H9 (cell line): ENCODE measurements around the gene TCF4. TPM values are rescaled to one million over a fixed set of nuclear protein-coding genes. Genes with fewer than 3 reads are reported as not detected.
A peak's percentile ranks its signal among the peaks of the same experiment; 100 is the strongest.

Source experiments
- DNase-seq: peaks from one replicate; pipeline ENCODE4 v3.0.0-alpha.2; 2017
- H2AFZ ChIP-seq: one replicate; pipeline ENCODE4 v1.6.1; 2013; ENCODE audit warnings: mild to moderate bottlenecking, low read length, control low read depth, moderate library complexity
- H2AK5ac ChIP-seq: 2 replicates; pipeline ENCODE4 v1.6.1; 2013; ENCODE audit warnings: low read length, control low read depth, mixed read lengths; ENCODE audit not compliant: insufficient read length
- H2BK120ac ChIP-seq: one replicate; pipeline ENCODE4 v1.6.1; 2013; ENCODE audit warnings: low read depth, mild to moderate bottlenecking, low read length, control low read depth, inconsistent platforms; ENCODE audit not compliant: poor library complexity, severe bottlenecking
- H2BK12ac ChIP-seq: 2 replicates; pipeline ENCODE4 v1.6.1; 2013; ENCODE audit warnings: low read length, control low read depth, mixed read lengths, low read depth; ENCODE audit not compliant: insufficient read length
- H2BK15ac ChIP-seq: 2 replicates; pipeline ENCODE4 v1.6.1; 2013; ENCODE audit warnings: low read depth, low read length, control low read depth
- H2BK20ac ChIP-seq: one replicate; pipeline ENCODE4 v1.6.1; 2013; ENCODE audit warnings: low read depth, mild to moderate bottlenecking, low read length, control low read depth, inconsistent platforms; ENCODE audit not compliant: poor library complexity, severe bottlenecking
- H2BK5ac ChIP-seq: 2 replicates; pipeline ENCODE4 v1.6.1; 2013; ENCODE audit warnings: low read length, control low read depth, mixed read lengths; ENCODE audit not compliant: insufficient read length
- H3K14ac ChIP-seq: 2 replicates; pipeline ENCODE4 v1.6.1; 2013; ENCODE audit warnings: low read length, control low read depth; ENCODE audit not compliant: insufficient read depth
- H3K18ac ChIP-seq: 2 replicates; pipeline ENCODE4 v1.6.1; 2013; ENCODE audit warnings: low read depth, mild to moderate bottlenecking, mixed read lengths, low read length, control low read depth; ENCODE audit not compliant: insufficient read length
- H3K23ac ChIP-seq: 2 replicates; pipeline ENCODE4 v1.6.1; 2013; ENCODE audit warnings: low read length, control low read depth, mixed read lengths, low read depth; ENCODE audit not compliant: insufficient read length
- H3K23me2 ChIP-seq: 2 replicates; pipeline ENCODE4 v1.6.1; 2013; ENCODE audit warnings: low read depth, mild to moderate bottlenecking, mixed read lengths, low read length, control low read depth; ENCODE audit not compliant: insufficient read length, poor library complexity, severe bottlenecking
- H3K27ac ChIP-seq: 2 replicates; pipeline ENCODE4 v1.5.1; 2013; ENCODE audit warnings: low read length, control low read depth, mixed read lengths, low read depth; ENCODE audit not compliant: insufficient read length
- H3K27me3 ChIP-seq: 2 replicates; pipeline ENCODE4 v1.6.1; 2013; ENCODE audit warnings: low read length, control low read depth, inconsistent platforms; ENCODE audit not compliant: insufficient read depth
- H3K4ac ChIP-seq: 2 replicates; pipeline ENCODE4 v1.6.1; 2013; ENCODE audit warnings: low read depth, mild to moderate bottlenecking, control low read depth, inconsistent platforms, low read length, moderate library complexity
- H3K4me1 ChIP-seq: 2 replicates; pipeline ENCODE4 v1.6.1; 2013; ENCODE audit warnings: low read length, control low read depth, inconsistent platforms; ENCODE audit not compliant: insufficient read depth
- H3K4me2 ChIP-seq: 2 replicates; pipeline ENCODE4 v1.6.1; 2013; ENCODE audit warnings: low read length, control low read depth, mixed read lengths; ENCODE audit not compliant: insufficient read length, insufficient read depth
- H3K56ac ChIP-seq: 2 replicates; pipeline ENCODE4 v1.6.1; 2013; ENCODE audit warnings: low read depth, mild to moderate bottlenecking, mixed read lengths, low read length, control low read depth; ENCODE audit not compliant: insufficient read length
- H3K79me1 ChIP-seq: 2 replicates; pipeline ENCODE4 v1.6.1; 2013; ENCODE audit warnings: low read depth, mild to moderate bottlenecking, moderate library complexity, low read length, control low read depth, inconsistent platforms; ENCODE audit not compliant: insufficient read depth, poor library complexity, severe bottlenecking
- H3K79me2 ChIP-seq: 2 replicates; pipeline ENCODE4 v1.6.1; 2013; ENCODE audit warnings: low read length, control low read depth, inconsistent platforms; ENCODE audit not compliant: insufficient read depth
- H3K9ac ChIP-seq: 2 replicates; pipeline ENCODE4 v1.6.1; 2013; ENCODE audit warnings: low read length, control low read depth, mixed read lengths; ENCODE audit not compliant: insufficient read length; ENCODE audit errors: extremely low read depth
- H3K9me3 ChIP-seq: one replicate; pipeline ENCODE4 v1.6.1; 2013; ENCODE audit warnings: low read depth, low read length, inconsistent platforms; ENCODE audit not compliant: control insufficient read depth
- H3T11ph ChIP-seq: one replicate; pipeline ENCODE4 v1.6.1; 2013; ENCODE audit warnings: mild to moderate bottlenecking, low read length, control low read depth, inconsistent platforms
- H4K20me1 ChIP-seq: one replicate; pipeline ENCODE4 v1.6.1; 2013; ENCODE audit not compliant: control insufficient read depth, insufficient read length, insufficient read depth
- H4K5ac ChIP-seq: 2 replicates; pipeline ENCODE4 v1.6.1; 2013; ENCODE audit warnings: low read depth, mild to moderate bottlenecking, mixed read lengths, low read length, control low read depth; ENCODE audit not compliant: insufficient read length
- H4K8ac ChIP-seq: replicated peaks from 2 replicates; pipeline ENCODE4 v1.6.1; 2013; ENCODE audit warnings: low read length, control low read depth, mixed read lengths, low read depth; ENCODE audit not compliant: insufficient read length
- H4K91ac ChIP-seq: 2 replicates; pipeline ENCODE4 v1.6.1; 2013; ENCODE audit warnings: low read depth, mild to moderate bottlenecking, moderate library complexity, mixed read lengths, low read length, control low read depth; ENCODE audit not compliant: insufficient read length
- H3K27ac Mint-ChIP-seq, 3 experiments: 2 replicates in 2 of 3; 3 replicates in 1 of 3; pipeline ENCODE4 v1.8.0; 2020 to 2021; ENCODE audit warnings: mixed read lengths in 3 of 3, mild to moderate bottlenecking in 1 of 3, moderate library complexity in 1 of 3
- H3K27me3 Mint-ChIP-seq: 2 replicates; pipeline ENCODE4 v1.8.0; 2021; ENCODE audit warnings: low read depth, mild to moderate bottlenecking, moderate library complexity, mixed read lengths
- H3K36me3 Mint-ChIP-seq, 3 experiments: 2 replicates in 2 of 3; 3 replicates in 1 of 3; pipeline ENCODE4 v1.8.0; 2020 to 2021; ENCODE audit warnings: low read depth in 3 of 3, mixed read lengths in 3 of 3; ENCODE audit not compliant: insufficient read depth in 1 of 3
- H3K4me1 Mint-ChIP-seq, 2 experiments: 2 replicates each; pipeline ENCODE4 v1.8.0; 2020; ENCODE audit warnings: mixed read lengths in 2 of 2
- H3K4me3 Mint-ChIP-seq, 2 experiments: 2 replicates in 1 of 2; 3 replicates in 1 of 2; pipeline ENCODE4 v1.8.0; 2020 to 2021; ENCODE audit warnings: mild to moderate bottlenecking in 2 of 2, mixed read lengths in 2 of 2, moderate library complexity in 1 of 2
- H3K9me3 Mint-ChIP-seq, 2 experiments: 2 replicates in 1 of 2; 3 replicates in 1 of 2; pipeline ENCODE4 v1.8.0; 2020; ENCODE audit warnings: mild to moderate bottlenecking in 2 of 2, mixed read lengths in 2 of 2, moderate library complexity in 1 of 2
- CTCF ChIP-seq: fragments of 200-600 bp; sonication (generic); conservative IDR thresholded peaks from 3 replicates; pipeline ENCODE4 v1.8.0; 2021; ENCODE audit warnings: antibody characterized with exemption, mild to moderate bottlenecking
- WGBS: extraction: QIAGEN DNeasy Blood & Tissue Kit; methylation state at CpG from one replicate; pipeline ENCODE4 v1.1.7; 2013; ENCODE audit warnings: missing lambda C conversion rate, low lambda C conversion rate, mixed read lengths; ENCODE audit not compliant: insufficient read length; ENCODE audit errors: extremely low coverage; 5-methylcytosine and 5-hydroxymethylcytosine counted together
- total RNA-seq: library from RNA; stranded (reverse); gene quantifications from 2 replicates; pipeline ENCODE4 v1.2.1, GENCODE V29; 2021

Gene TCF4
- total RNA-seq, 1 experiment from 2014 or later = 99.4 TPM

GRCh38 chr18:55404136-55404830 is 183.7 kb downstream of the TCF4 start:
- no peak overlapping the region for H3K4me2 ChIP-seq
- no peak overlapping the region for H3K18ac ChIP-seq
- no peak overlapping the region for H2AFZ ChIP-seq
- Mint-ChIP-seq H3K36me3 (peaks cover 0 to 4% (median 2%) of the 10 kb centered on the region in 3 experiments; a peak in 2 of 7 replicates), H3K27me3 (no peaks in the 10 kb centered on the region; the same call in 1 of the 2 replicates), H3K9me3 (no peaks in the 10 kb centered on the region), H3K4me3 (no peak overlapping the region), H3K4me1 (peaks cover 72 to 80% of the 10 kb centered on the region in 2 experiments), H3K27ac (peak overlapping the region in 2 of 3 experiments; percentile 46 to 68; a peak in 3 of 7 replicates)
- peaks cover 3% of the 10 kb centered on the region for H3K79me1 ChIP-seq
- peaks cover 6% of the 10 kb centered on the region for H3K4me1 ChIP-seq
- no peak overlapping the region for H4K91ac ChIP-seq
- H2AK5ac ChIP-seq = no peak overlapping the region
- H3K79me2 ChIP-seq = peaks cover 2% of the 10 kb centered on the region; the same call in 1 of the 2 replicates
- no peak overlapping the region for H2BK5ac ChIP-seq
- H3K27ac ChIP-seq = no peak overlapping the region
- no peak overlapping the region for H3K23ac ChIP-seq
- H3K9me3 ChIP-seq = no peaks in the 10 kb centered on the region
- H4K8ac ChIP-seq = no peak overlapping the region
- H4K20me1 ChIP-seq = no peaks in the 10 kb centered on the region
- no peaks in the 10 kb centered on the region for H3K27me3 ChIP-seq
- H3K23me2 ChIP-seq = no peaks in the 10 kb centered on the region
- no peak overlapping the region for H3T11ph ChIP-seq
- H2BK120ac ChIP-seq = no peak overlapping the region
- no CpG with 5 or more reads among the region's 5 CpGs for WGBS
- no peak overlapping the region for H3K4ac ChIP-seq
- no peak overlapping the region for H2BK12ac ChIP-seq
- H3K56ac ChIP-seq = no peak overlapping the region
- H2BK20ac ChIP-seq = no peak overlapping the region
- DNase-seq = no peak
- H3K9ac ChIP-seq = no peak overlapping the region
- no peak overlapping the region for H3K14ac ChIP-seq
- H4K5ac ChIP-seq = no peak overlapping the region
- TF ChIP-seq CTCF = no peak
- H2BK15ac ChIP-seq = no peak overlapping the region
